HPDE6-E6E7 (cell line): ENCODE measurements around the gene VTI1A.

Experiments
- DNase-seq: peaks from one replicate; pipeline ENCODE4 v3.0.0; 2011; ENCODE audit warnings: missing footprints; ENCODE audit errors: extremely low spot score

Gene VTI1A

GRCh38 chr10:112639298-112639697 is 192.3 kb downstream of the VTI1A start:
- DNase-seq = no peak

- no peak for DNase-seq
Observed at GRCh38 chr10:112640638-112641037, 193.6 kb downstream of the VTI1A start.

GRCh38 chr10:112643600-112644264 is 196.7 kb downstream of the VTI1A start:
- DNase-seq = no peak

GRCh38 chr10:112644265-112644645 is 197.2 kb downstream of the VTI1A start:
- no peak for DNase-seq

GRCh38 chr10:112649006-112649821 is 202.2 kb downstream of the VTI1A start:
- DNase-seq = no peak

- DNase-seq = no peak
Observed at GRCh38 chr10:112649822-112650152, 202.8 kb downstream of the VTI1A start.

- DNase-seq = no peak
Observed at GRCh38 chr10:112650588-112651030, 203.6 kb downstream of the VTI1A start.

GRCh38 chr10:112653215-112653614 is 206.2 kb downstream of the VTI1A start:
- DNase-seq = no peak

- DNase-seq = no peak
Observed at GRCh38 chr10:112653851-112654250, 206.8 kb downstream of the VTI1A start.

GRCh38 chr10:112654794-112655193 is 207.8 kb downstream of the VTI1A start:
- no peak for DNase-seq

GRCh38 chr10:112655722-112656121 is 208.7 kb downstream of the VTI1A start:
- DNase-seq = no peak

GRCh38 chr10:112658465-112658864 is 211.4 kb downstream of the VTI1A start:
- no peak for DNase-seq

GRCh38 chr10:112658900-112659638 is 212.1 kb downstream of the VTI1A start:
- peak; percentile 29 for DNase-seq

- peak; percentile 62 for DNase-seq
Observed at GRCh38 chr10:112663234-112664125, 216.5 kb downstream of the VTI1A start.

- DNase-seq = no peak
Observed at GRCh38 chr10:112666094-112666493, 219.1 kb downstream of the VTI1A start.

- no peak for DNase-seq
Observed at GRCh38 chr10:112669989-112670388, 223.0 kb downstream of the VTI1A start.

GRCh38 chr10:112671743-112672142 is 224.7 kb downstream of the VTI1A start:
- DNase-seq = no peak

- no peak for DNase-seq
Observed at GRCh38 chr10:112672706-112673105, 225.7 kb downstream of the VTI1A start.

GRCh38 chr10:112675560-112676083 is 228.6 kb downstream of the VTI1A start:
- DNase-seq = no peak

GRCh38 chr10:112677689-112678088 is 230.7 kb downstream of the VTI1A start:
- no peak for DNase-seq

- no peak for DNase-seq
Observed at GRCh38 chr10:112678581-112678980, 231.6 kb downstream of the VTI1A start.
